SH-SY5Y (cell line): Measurements from ENCODE around the gene OR4K17.

Experiments used
- GATA2 ChIP-seq: IDR thresholded peaks from 2 replicates; pipeline ENCODE4 v1.6.1; 2011; ENCODE audit warnings: mild to moderate bottlenecking, low read depth, low read length
- GATA3 ChIP-seq: IDR thresholded peaks from 2 replicates; pipeline ENCODE4 v1.6.1; 2011; ENCODE audit warnings: low read depth, mild to moderate bottlenecking, low read length, moderate library complexity

DNA sequence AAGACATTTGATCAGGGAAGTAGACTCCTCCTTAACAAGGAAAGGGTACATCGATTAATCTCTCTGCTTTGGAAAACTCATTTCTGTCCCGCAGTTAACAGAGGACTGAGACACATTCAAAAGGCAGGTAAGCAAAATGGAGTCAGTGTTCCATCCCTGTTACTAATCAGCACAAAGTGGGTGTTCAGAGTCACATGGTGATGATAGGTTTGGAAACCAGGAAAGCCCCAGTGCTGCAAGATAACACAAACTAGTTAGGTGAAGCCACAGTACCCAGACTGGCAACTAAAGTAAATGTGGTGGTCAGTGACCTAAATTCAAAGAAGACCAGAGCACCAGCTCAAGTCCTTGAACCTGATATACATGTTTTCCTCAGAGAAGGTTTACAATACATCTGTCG is 1.8 kb downstream of the OR4K17 start:
- TF ChIP-seq GATA3 (no peak), GATA2 (no peak)
